ENCODE measurements around the gene DLGAP1. TPM values are rescaled to one million over a fixed set of nuclear protein-coding genes. Genes with fewer than 3 reads are reported as not detected.

The DLGAP1 gene
- total and polyA plus RNA-seq, 2 experiments from 2014 or later: 0.13 to 0.22 TPM

DNA sequence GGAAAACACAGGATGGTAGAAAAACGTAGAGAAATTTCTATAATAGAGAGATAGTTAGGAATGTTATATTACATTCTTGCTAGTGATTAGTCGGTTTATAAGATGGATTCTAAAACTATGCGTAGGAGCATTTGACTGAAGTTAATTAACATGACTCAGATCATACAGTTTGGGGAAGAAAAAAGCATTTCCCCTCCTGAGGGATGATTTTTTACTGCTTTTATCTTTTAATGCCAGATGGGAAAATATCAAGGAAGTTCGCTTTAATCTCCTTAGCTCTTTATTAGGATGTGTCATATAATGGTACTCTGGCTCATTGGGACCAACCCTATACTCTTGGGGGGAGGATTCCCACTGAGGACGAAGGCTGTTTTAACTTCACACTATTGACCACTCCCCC lies 503.1 kb downstream of the DLGAP1 start:
- WGBS, 2 experiments (ENCODE audit: low coverage in 1 of 2, low lambda C conversion rate in 2 of 2, missing lambda C conversion rate in 2 of 2): 77% methylated on average over 5 of the region's 5 CpGs
- H4K20me1 ChIP-seq (ENCODE audit: insufficient read depth): no peaks in the 10 kb centered on the region
- H3K9me2 ChIP-seq (ENCODE audit: insufficient read depth): no peaks in the 10 kb centered on the region
- no peaks in the 10 kb centered on the region for H3K27me3 ChIP-seq (replicated peaks; ENCODE audit: insufficient read depth)
- H3K36me3 ChIP-seq (ENCODE audit: low read depth): no peaks in the 10 kb centered on the region
- no peaks in the 10 kb centered on the region for H3F3A ChIP-seq (ENCODE audit: insufficient read depth)
- TF ChIP-seq EZH2phosphoT487 (IDR thresholded peaks at IDR 0.05; ENCODE audit: insufficient read depth, low read depth): no peak
- no peak for TF ChIP-seq EZH2 (IDR thresholded peaks at IDR 0.05; ENCODE audit: insufficient read depth, poor library complexity, severe bottlenecking)
- in situ Hi-C loops (cut with MboI): no loop called here
- no peak overlapping the region for H2AFZ ChIP-seq
- no peak overlapping the region for H3K4me2 ChIP-seq (ENCODE audit: unreplicated experiment)
- H3K4me3 ChIP-seq: no peak overlapping the region
- H3K27ac ChIP-seq: no peak overlapping the region
- no peaks in the 10 kb centered on the region for H3K9me3 ChIP-seq (ENCODE audit: low read depth)
- H3K4me1 ChIP-seq (ENCODE audit: insufficient read depth): peaks cover 6% of the 10 kb centered on the region; the same call in 1 of the 2 replicates
- DNase-seq: no peak
- no peaks in the 10 kb centered on the region for H3K79me2 ChIP-seq (ENCODE audit: insufficient read depth)
- no peak overlapping the region for H3K9ac ChIP-seq

DNA sequence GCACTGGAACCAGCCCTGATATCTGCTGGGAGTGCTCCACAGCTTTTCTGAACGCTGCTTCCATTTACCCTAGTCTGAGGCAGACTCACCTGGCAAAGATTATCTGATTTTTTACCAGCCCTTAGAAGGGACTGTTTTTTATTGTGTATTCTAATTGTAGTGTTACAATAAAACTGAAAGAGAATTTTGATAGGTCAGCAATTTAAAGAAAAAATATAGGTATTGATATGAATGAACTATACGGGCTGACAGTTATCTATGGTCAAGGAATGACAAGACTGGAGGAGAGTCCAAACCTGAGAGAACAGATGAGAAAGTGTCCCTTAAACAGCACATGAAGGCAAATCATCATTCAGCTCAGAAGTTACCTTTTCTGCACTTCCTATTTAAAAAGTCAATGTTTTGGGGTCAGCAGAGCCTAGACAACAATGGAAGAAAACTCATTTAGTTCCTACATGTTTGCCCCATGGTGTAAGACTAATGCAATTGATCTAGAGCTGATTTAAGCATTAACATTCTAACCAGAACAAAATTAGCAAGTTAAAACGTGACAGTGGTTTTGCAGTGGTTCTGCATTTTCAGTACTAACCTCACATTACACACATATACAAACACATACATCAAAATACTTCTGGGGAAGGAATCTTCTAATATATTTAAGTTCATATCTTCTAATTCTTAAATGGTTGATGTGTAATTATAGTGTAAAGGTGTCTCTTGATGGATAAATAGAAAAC lies 504.3 kb downstream of the DLGAP1 start:
- no peaks in the 10 kb centered on the region for H3K79me2 ChIP-seq (ENCODE audit: insufficient read depth)
- TF ChIP-seq EZH2 (IDR thresholded peaks at IDR 0.05; ENCODE audit: insufficient read depth, poor library complexity, severe bottlenecking): no peak
- TF ChIP-seq EZH2phosphoT487 (IDR thresholded peaks at IDR 0.05; ENCODE audit: insufficient read depth, low read depth): no peak
- no peak overlapping the region for H3K9ac ChIP-seq
- no peak overlapping the region for H2AFZ ChIP-seq
- H3K4me2 ChIP-seq (ENCODE audit: unreplicated experiment): no peak overlapping the region
- no peaks in the 10 kb centered on the region for H3K27me3 ChIP-seq (replicated peaks; ENCODE audit: insufficient read depth)
- no peaks in the 10 kb centered on the region for H4K20me1 ChIP-seq (ENCODE audit: insufficient read depth)
- DNase-seq: no peak
- H3K9me3 ChIP-seq (ENCODE audit: low read depth): no peaks in the 10 kb centered on the region
- in situ Hi-C loops (cut with MboI): no loop called here
- H3K4me1 ChIP-seq (ENCODE audit: insufficient read depth): peaks cover 6% of the 10 kb centered on the region; the same call in 1 of the 2 replicates
- H3F3A ChIP-seq (ENCODE audit: insufficient read depth): no peaks in the 10 kb centered on the region
- H3K9me2 ChIP-seq (ENCODE audit: insufficient read depth): no peaks in the 10 kb centered on the region
- no peak overlapping the region for H3K27ac ChIP-seq
- no peaks in the 10 kb centered on the region for H3K36me3 ChIP-seq (ENCODE audit: low read depth)
- H3K4me3 ChIP-seq: no peak overlapping the region
- WGBS, 2 experiments (ENCODE audit: low coverage in 1 of 2, low lambda C conversion rate in 2 of 2, missing lambda C conversion rate in 2 of 2): 79 to 81% methylated on average over 3 of the region's 3 CpGs

DNA sequence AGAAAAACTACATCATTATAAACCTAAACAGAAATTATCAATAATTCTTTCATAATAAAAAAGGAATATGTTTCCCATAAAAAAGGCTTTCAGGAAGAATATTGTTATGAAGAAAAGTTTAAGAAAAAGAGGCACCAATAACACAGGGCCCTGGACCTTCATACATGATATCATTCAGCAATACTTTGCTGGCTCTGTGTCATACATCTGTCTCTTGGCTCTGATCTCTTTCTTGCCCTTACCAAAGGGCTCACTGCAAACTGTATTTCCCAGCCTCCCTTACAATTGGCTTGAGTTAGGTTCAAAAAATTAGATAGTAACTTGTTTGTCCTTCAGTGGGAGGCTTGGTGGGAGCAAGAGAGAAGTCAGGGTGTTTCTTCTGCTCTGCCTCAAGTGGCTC lies 506.1 kb downstream of the DLGAP1 start:
- no peak for TF ChIP-seq EZH2phosphoT487 (IDR thresholded peaks at IDR 0.05; ENCODE audit: insufficient read depth, low read depth)
- no peaks in the 10 kb centered on the region for H4K20me1 ChIP-seq (ENCODE audit: insufficient read depth)
- H3K4me1 ChIP-seq (ENCODE audit: insufficient read depth): peaks cover 6% of the 10 kb centered on the region; the same call in 1 of the 2 replicates
- H3K27me3 ChIP-seq (replicated peaks; ENCODE audit: insufficient read depth): no peaks in the 10 kb centered on the region
- in situ Hi-C loops (cut with MboI): no loop called here
- no peaks in the 10 kb centered on the region for H3K79me2 ChIP-seq (ENCODE audit: insufficient read depth)
- H3K4me3 ChIP-seq: no peak overlapping the region
- H3K9me2 ChIP-seq (ENCODE audit: insufficient read depth): no peaks in the 10 kb centered on the region
- no peak overlapping the region for H3K9ac ChIP-seq
- H2AFZ ChIP-seq: no peak overlapping the region
- DNase-seq: peak; percentile 33
- no peaks in the 10 kb centered on the region for H3K36me3 ChIP-seq (ENCODE audit: low read depth)
- H3K27ac ChIP-seq: no peak overlapping the region
- no peaks in the 10 kb centered on the region for H3F3A ChIP-seq (ENCODE audit: insufficient read depth)
- no peak overlapping the region for H3K4me2 ChIP-seq (ENCODE audit: unreplicated experiment)
- H3K9me3 ChIP-seq (ENCODE audit: low read depth): no peaks in the 10 kb centered on the region

GRCh38 chr18:3947383-3947782 lies 507.7 kb downstream of the DLGAP1 start:
- no peaks in the 10 kb centered on the region for H3K27me3 ChIP-seq (replicated peaks; ENCODE audit: insufficient read depth)
- WGBS, 2 experiments (ENCODE audit: low coverage in 1 of 2, low lambda C conversion rate in 2 of 2, missing lambda C conversion rate in 2 of 2): 53 to 61% methylated on average over 3 of the region's 3 CpGs
- no peak overlapping the region for H2AFZ ChIP-seq
- no peak overlapping the region for H3K9ac ChIP-seq
- no peak overlapping the region for H3K4me2 ChIP-seq (ENCODE audit: unreplicated experiment)
- H3K4me3 ChIP-seq: no peak overlapping the region
- H3K79me2 ChIP-seq (ENCODE audit: insufficient read depth): no peaks in the 10 kb centered on the region
- no peaks in the 10 kb centered on the region for H3F3A ChIP-seq (ENCODE audit: insufficient read depth)
- in situ Hi-C loops (cut with MboI): no loop called here
- H3K4me1 ChIP-seq (ENCODE audit: insufficient read depth): peaks cover 6% of the 10 kb centered on the region; the same call in 1 of the 2 replicates
- H3K9me3 ChIP-seq (ENCODE audit: low read depth): no peaks in the 10 kb centered on the region
- H3K36me3 ChIP-seq (ENCODE audit: low read depth): no peaks in the 10 kb centered on the region
- H3K9me2 ChIP-seq (ENCODE audit: insufficient read depth): no peaks in the 10 kb centered on the region
- TF ChIP-seq EZH2phosphoT487 (IDR thresholded peaks at IDR 0.05; ENCODE audit: insufficient read depth, low read depth) (no peak), EZH2 (IDR thresholded peaks at IDR 0.05; ENCODE audit: insufficient read depth, poor library complexity, severe bottlenecking) (no peak)
- H4K20me1 ChIP-seq (ENCODE audit: insufficient read depth): no peaks in the 10 kb centered on the region
- H3K27ac ChIP-seq: no peak overlapping the region
- no peak for DNase-seq
